Body of pancreas (tissue), 4 donors: ENCODE results near the gene ATP6V1B1. TPM values are rescaled to one million over a fixed set of nuclear protein-coding genes. Genes with fewer than 3 reads are reported as not detected.
A peak's percentile ranks its signal among the peaks of the same experiment; 100 is the strongest.

Experiments used
- ATAC-seq: fragments of 150-250 bp; one replicate; pipeline ENCODE4 v1.9.1; 2016
- DNase-seq, 4 donors: peaks; one replicate each; pipeline ENCODE4 v3.0.0-alpha.2; 2019
- H3K27ac ChIP-seq, 4 donors: fragments of 200-600 bp; sonication (generic); 1 replicate in 3 of 4; 2 replicates in 1 of 4; pipeline versions ENCODE4 v1.5.1 to v1.6.1; 2016 to 2019; ENCODE audit warnings: mild to moderate bottlenecking in 1 of 4, mixed read lengths in 1 of 4, moderate library complexity in 1 of 4
- H3K27me3 ChIP-seq, 2 donors: fragments of 200-600 bp; sonication (generic); one replicate each; pipeline ENCODE4 v1.6.0; 2016; ENCODE audit warnings: mild to moderate bottlenecking in 1 of 2
- H3K36me3 ChIP-seq, 2 donors: fragments of 200-600 bp; sonication (generic); replicated peaks in 1 of 2; 2 replicates each; pipeline ENCODE4 v1.5.1; 2016; ENCODE audit warnings: low read depth in 2 of 2; ENCODE audit not compliant: insufficient read depth in 1 of 2
- H3K4me1 ChIP-seq: fragments of 200-600 bp; sonication (generic); one replicate; pipeline ENCODE4 v1.6.0; 2016
- H3K4me3 ChIP-seq, 2 donors: fragments of 200-600 bp; sonication (generic); 1 replicate in 1 of 2; 2 replicates in 1 of 2; pipeline ENCODE4 v1.5.1; 2016 to 2019
- H3K9me3 ChIP-seq, 3 donors: fragments of 200-600 bp; sonication (generic); 1 replicate in 2 of 3; 2 replicates in 1 of 3; pipeline ENCODE4 v1.5.1; 2016
- CTCF ChIP-seq, 7 experiments: fragments of 450-650 bp in 4 of 7; fragments of 200-600 bp in 3 of 7; sonication (generic) in 3 of 7; IDR thresholded peaks; one replicate each; pipeline ENCODE4 v1.5.1; 2016 to 2019; ENCODE audit warnings: antibody characterized with exemption in 7 of 7
- POLR2A ChIP-seq, 3 donors: fragments of 450-650 bp; IDR thresholded peaks; one replicate each; pipeline ENCODE4 v1.6.1; 2016; ENCODE audit warnings: antibody characterized with exemption in 3 of 3, mild to moderate bottlenecking in 2 of 3
- WGBS, 2 donors: methylation state at CpG; one replicate each; pipeline ENCODE4 v1.1.5; 2017; 5-methylcytosine and 5-hydroxymethylcytosine counted together
- intact Hi-C: fragments of 100-400 bp; cut with DNase I; formaldehyde crosslinking; loops from one replicate; pipeline ENCODE4 v1.15.1; 2023
- total RNA-seq, 2 donors: library from RNA; depleted of rRNA; stranded (reverse); fragments of >200 nt; gene quantifications; one replicate each; pipeline ENCODE4 v1.1.0, GENCODE V29; 2016

The ATP6V1B1 gene
- total RNA-seq, 2 donors from 2014 or later, result 9.9 to 17.9 TPM

DNA sequence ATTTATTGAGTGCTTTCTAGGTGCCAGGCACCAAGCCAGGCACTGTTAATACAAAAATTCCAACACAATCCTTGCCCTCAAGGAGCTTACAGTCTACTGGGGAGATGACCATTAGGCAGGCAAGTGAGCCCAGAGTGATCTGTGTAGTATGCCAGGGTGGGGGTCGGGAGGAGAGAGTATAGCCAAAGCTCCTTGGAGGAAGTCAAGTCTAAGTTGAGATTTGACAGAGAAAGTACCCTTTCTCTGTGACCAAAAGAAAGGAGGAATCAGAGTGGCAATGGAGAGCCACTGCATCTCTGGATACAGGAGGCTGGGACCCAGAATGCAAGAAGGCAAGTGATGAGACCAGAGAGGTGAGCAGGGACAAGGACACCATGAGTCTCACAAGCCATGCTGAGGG is 50.3 kb downstream of the ATP6V1B1 start:
- TF ChIP-seq POLR2A (IDR thresholded peaks at IDR 0.05) (no peak), CTCF (IDR thresholded peaks at IDR 0.05) (no peak)
- intact Hi-C loops, result no loop called here
- no peak for DNase-seq
- Histone ChIP-seq H3K4me3 (no peak overlapping the region), H3K36me3 (peaks cover 0 to 13% of the 10 kb centered on the region in 2 donors), H3K27me3 (no peaks in the 10 kb centered on the region), H3K9me3 (no peaks in the 10 kb centered on the region), H3K27ac (no peak overlapping the region), H3K4me1 (no peaks in the 10 kb centered on the region)
- 81 to 89% methylated on average over 1 of the region's 1 CpG for WGBS, 2 donors
- ATAC-seq, result no peak

- no peak overlapping the region for H3K4me3 ChIP-seq
- peaks cover 0 to 13% of the 10 kb centered on the region in 2 donors for H3K36me3 ChIP-seq
- no peak for TF ChIP-seq CTCF (IDR thresholded peaks at IDR 0.05)
- TF ChIP-seq POLR2A (IDR thresholded peaks at IDR 0.05), result no peak
- 73 to 86% methylated on average over 4 of the region's 4 CpGs for WGBS, 2 donors
- intact Hi-C loops, result no loop called here
- H3K27ac ChIP-seq, result no peak overlapping the region
- H3K27me3 ChIP-seq, result no peaks in the 10 kb centered on the region
- DNase-seq (peak in 1 of 4 donors; percentile 5), ATAC-seq (no peak)
- H3K4me1 ChIP-seq, result no peaks in the 10 kb centered on the region
- H3K9me3 ChIP-seq, result no peaks in the 10 kb centered on the region
Measured at GRCh38 chr2:70986499-70987189, 50.9 kb downstream of the ATP6V1B1 start.

GRCh38 chr2:70987386-70987785 is 51.7 kb downstream of the ATP6V1B1 start:
- WGBS, 2 donors, result 73 to 78% methylated on average over 1 of the region's 1 CpG
- DNase-seq, result no peak
- intact Hi-C loops, result no loop called here
- Histone ChIP-seq H3K4me3 (no peak overlapping the region), H3K27ac (no peak overlapping the region), H3K9me3 (no peaks in the 10 kb centered on the region), H3K36me3 (peaks cover 0 to 13% of the 10 kb centered on the region in 2 donors), H3K27me3 (no peaks in the 10 kb centered on the region), H3K4me1 (peaks cover 4% of the 10 kb centered on the region)
- no peak for ATAC-seq
- no peak for TF ChIP-seq POLR2A (IDR thresholded peaks at IDR 0.05)
- no peak for TF ChIP-seq CTCF (IDR thresholded peaks at IDR 0.05)

DNA sequence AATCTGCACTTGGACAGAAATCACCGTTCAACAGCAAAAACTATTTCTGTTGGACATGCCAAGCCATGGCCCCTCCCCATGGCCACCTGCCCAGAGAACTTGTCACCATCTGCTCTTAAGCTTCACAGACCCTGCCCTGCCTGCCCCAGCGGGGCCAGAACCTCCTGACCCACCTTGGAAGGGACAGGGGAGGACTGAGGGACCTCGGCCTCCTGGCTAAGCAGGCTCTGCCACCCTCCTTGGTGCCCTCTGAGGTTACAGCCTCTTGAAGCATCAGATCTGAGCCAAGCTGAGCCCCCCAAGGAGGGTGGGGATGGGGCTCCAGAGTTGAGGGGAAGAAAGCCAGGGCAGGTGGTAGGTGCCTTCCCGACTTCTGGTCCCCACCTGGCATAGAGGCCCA is 52.5 kb downstream of the ATP6V1B1 start:
- no peak overlapping the region for H3K4me3 ChIP-seq
- peaks cover 10% of the 10 kb centered on the region for H3K4me1 ChIP-seq
- peaks cover 0 to 13% of the 10 kb centered on the region in 2 donors for H3K36me3 ChIP-seq
- WGBS, 2 donors, result 51 to 53% methylated on average over 2 to 4 of the region's 4 CpGs
- no peaks in the 10 kb centered on the region for H3K27me3 ChIP-seq
- ATAC-seq (no peak), DNase-seq (peak in 3 of 4 donors; percentile 21 to 57 (median 48))
- no peak for TF ChIP-seq CTCF (IDR thresholded peaks at IDR 0.05)
- no peak for TF ChIP-seq POLR2A (IDR thresholded peaks at IDR 0.05)
- no peaks in the 10 kb centered on the region for H3K9me3 ChIP-seq
- H3K27ac ChIP-seq, result peak overlapping the region in 1 of 4 donors; percentile 8
- intact Hi-C loops, result no loop called here
